ENCODE measurements around the gene HS2ST1.

DNA sequence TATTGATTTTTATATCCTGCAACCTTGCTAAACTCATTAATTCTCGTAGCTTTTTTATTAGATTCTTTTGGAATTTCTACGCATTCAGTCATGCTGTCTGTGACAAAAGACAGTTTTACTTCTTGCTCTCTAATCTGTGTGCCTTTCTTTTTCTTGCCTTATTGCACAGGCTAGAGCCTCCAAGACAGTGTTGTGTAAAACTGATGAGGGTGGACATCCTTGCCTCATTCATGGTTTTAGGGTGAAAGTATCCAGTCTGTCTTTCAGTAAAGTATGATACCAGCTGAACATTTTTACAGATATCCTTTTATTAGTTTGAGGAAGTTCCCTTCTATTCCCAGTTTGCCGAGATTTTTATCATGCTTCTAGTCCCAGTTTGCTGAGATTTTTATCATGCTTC lies 133.8 kb downstream of the HS2ST1 start:
- TF ChIP-seq, protein P1, sequence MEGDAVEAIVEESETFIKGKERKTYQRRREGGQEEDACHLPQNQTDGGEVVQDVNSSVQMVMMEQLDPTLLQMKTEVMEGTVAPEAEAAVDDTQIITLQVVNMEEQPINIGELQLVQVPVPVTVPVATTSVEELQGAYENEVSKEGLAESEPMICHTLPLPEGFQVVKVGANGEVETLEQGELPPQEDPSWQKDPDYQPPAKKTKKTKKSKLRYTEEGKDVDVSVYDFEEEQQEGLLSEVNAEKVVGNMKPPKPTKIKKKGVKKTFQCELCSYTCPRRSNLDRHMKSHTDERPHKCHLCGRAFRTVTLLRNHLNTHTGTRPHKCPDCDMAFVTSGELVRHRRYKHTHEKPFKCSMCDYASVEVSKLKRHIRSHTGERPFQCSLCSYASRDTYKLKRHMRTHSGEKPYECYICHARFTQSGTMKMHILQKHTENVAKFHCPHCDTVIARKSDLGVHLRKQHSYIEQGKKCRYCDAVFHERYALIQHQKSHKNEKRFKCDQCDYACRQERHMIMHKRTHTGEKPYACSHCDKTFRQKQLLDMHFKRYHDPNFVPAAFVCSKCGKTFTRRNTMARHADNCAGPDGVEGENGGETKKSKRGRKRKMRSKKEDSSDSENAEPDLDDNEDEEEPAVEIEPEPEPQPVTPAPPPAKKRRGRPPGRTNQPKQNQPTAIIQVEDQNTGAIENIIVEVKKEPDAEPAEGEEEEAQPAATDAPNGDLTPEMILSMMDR (conservative IDR thresholded peaks at IDR 0.05; ENCODE audit: low read depth in 2 of 2): no peak
- TF ChIP-seq EZH2 (IDR thresholded peaks at IDR 0.05; ENCODE audit: low read depth, unreplicated experiment): no peak
